DOHH2 (cell line): ENCODE results near the gene CRNKL1.

ENCODE experiments used
- CTCF ChIP-seq: fragments of 200-600 bp; sonication (generic); IDR thresholded peaks from one replicate; pipeline ENCODE4 v1.5.1; 2014; ENCODE audit warnings: antibody characterized with exemption, mild to moderate bottlenecking, low read depth, low read length; ENCODE audit not compliant: poor library complexity, severe bottlenecking
- EZH2phosphoT487 ChIP-seq: fragments of 200-600 bp; sonication (generic); IDR thresholded peaks from 2 replicates; pipeline ENCODE4 v1.6.1; 2017; ENCODE audit warnings: borderline replicate concordance, mild to moderate bottlenecking, antibody characterized with exemption, low read length, moderate library complexity, mixed read lengths

GRCh38 chr20:19996917-19997316 is 55.3 kb downstream of the CRNKL1 start:
- no peak for TF ChIP-seq CTCF
- TF ChIP-seq EZH2phosphoT487, result no peak
